OCI-LY1 (cell line): ENCODE results near the gene TNIP1.

Experiments
- H2AFZ ChIP-seq: fragments of 200-600 bp; sonication (generic), shearing (Covaris generic); 2 replicates; pipeline ENCODE4 v1.6.0; 2014; ENCODE audit warnings: antibody characterized with exemption, mild to moderate bottlenecking, low read length
- H3F3A ChIP-seq: fragments of 200-600 bp; sonication (generic), shearing (Covaris generic); 2 replicates; pipeline ENCODE4 v1.6.0; 2014; ENCODE audit warnings: mild to moderate bottlenecking, antibody characterized with exemption, low read length, moderate library complexity; ENCODE audit not compliant: insufficient read depth
- H3K27ac ChIP-seq: fragments of 200-600 bp; sonication (generic); 2 replicates; pipeline ENCODE4 v1.5.1; 2014; ENCODE audit warnings: low read length, mixed run types, mild to moderate bottlenecking, low read depth; ENCODE audit not compliant: poor library complexity, severe bottlenecking
- H3K27me3 ChIP-seq: fragments of 200-600 bp; sonication (generic); 2 replicates; pipeline ENCODE4 v1.6.0; 2014; ENCODE audit warnings: antibody characterized with exemption, mild to moderate bottlenecking, low read length, moderate library complexity; ENCODE audit not compliant: insufficient read depth
- H3K36me3 ChIP-seq: fragments of 200-600 bp; sonication (generic); 2 replicates; pipeline ENCODE4 v1.6.1; 2014; ENCODE audit warnings: mild to moderate bottlenecking, antibody characterized with exemption, low read length, moderate library complexity, mixed read lengths; ENCODE audit not compliant: insufficient read depth
- H3K4me1 ChIP-seq: fragments of 200-600 bp; sonication (generic); 2 replicates; pipeline ENCODE4 v1.5.1; 2014; ENCODE audit warnings: mild to moderate bottlenecking, low read length, moderate library complexity; ENCODE audit not compliant: insufficient read depth, severe bottlenecking
- H3K4me2 ChIP-seq: fragments of 200-600 bp; sonication (generic), shearing (Covaris generic); 2 replicates; pipeline ENCODE4 v1.6.1; 2014; ENCODE audit warnings: low read length
- H3K4me3 ChIP-seq: fragments of 200-600 bp; sonication (generic); 2 replicates; pipeline ENCODE4 v1.5.1; 2014; ENCODE audit warnings: low read length, low read depth, mild to moderate bottlenecking, mixed read lengths; ENCODE audit not compliant: poor library complexity, severe bottlenecking
- H3K79me2 ChIP-seq: fragments of 200-600 bp; shearing (Covaris generic); 2 replicates; pipeline ENCODE4 v1.6.1; 2016; ENCODE audit warnings: mixed run types, low read length, mixed read lengths; ENCODE audit not compliant: insufficient read depth
- H3K9ac ChIP-seq: fragments of 200-600 bp; sonication (generic), shearing (Covaris generic); 2 replicates; pipeline ENCODE4 v1.6.1; 2014; ENCODE audit warnings: mild to moderate bottlenecking, low read length, mixed read lengths
- H3K9me2 ChIP-seq: fragments of 200-600 bp; sonication (generic), shearing (Covaris generic); 2 replicates; pipeline ENCODE4 v1.6.1; 2014; ENCODE audit warnings: low read depth, mild to moderate bottlenecking, low read length, mixed read lengths
- H3K9me3 ChIP-seq: fragments of 200-600 bp; shearing (Covaris generic); 2 replicates; pipeline ENCODE4 v1.6.1; 2014; ENCODE audit warnings: low read length, mixed read lengths
- H4K20me1 ChIP-seq: fragments of 200-600 bp; sonication (generic), shearing (Covaris generic); 2 replicates; pipeline ENCODE4 v1.6.0; 2016; ENCODE audit warnings: mild to moderate bottlenecking, low read length; ENCODE audit not compliant: insufficient read depth
- EZH2 ChIP-seq: fragments of 200-600 bp; sonication (generic), shearing (Covaris generic); IDR thresholded peaks from 2 replicates; pipeline ENCODE4 v1.8.0; 2017; ENCODE audit warnings: borderline replicate concordance, mixed run types, mild to moderate bottlenecking, antibody characterized with exemption, low read length, moderate library complexity, mixed read lengths
- TF ChIP-seq, protein P1 (sequence below): fragments of 200-600 bp; sonication (generic), shearing (Covaris generic); IDR thresholded peaks from 2 replicates; pipeline ENCODE4 v1.5.1; 2017; ENCODE audit warnings: mild to moderate bottlenecking, antibody characterized with exemption, low read length, moderate library complexity, mixed read lengths

The TNIP1 gene

DNA sequence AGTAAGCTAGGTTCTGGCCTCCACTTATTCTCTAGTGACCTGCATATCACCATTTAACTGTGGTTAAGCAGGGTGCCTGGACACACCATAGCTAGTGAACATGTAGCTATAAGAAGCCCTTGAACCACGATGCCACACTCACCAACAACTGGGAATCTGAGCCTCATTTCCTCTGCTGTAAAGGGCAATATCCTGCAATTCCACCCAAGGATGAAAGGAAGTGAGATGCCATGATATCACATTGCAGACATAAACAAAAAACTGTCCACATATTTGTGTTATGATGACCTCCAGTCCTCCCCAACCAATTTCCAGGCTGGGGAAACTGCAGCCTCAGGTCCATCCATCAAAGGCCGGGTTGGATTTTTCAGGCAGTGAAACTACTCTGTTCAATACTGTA lies 10.4 kb downstream of the TNIP1 start:
- no peak overlapping the region for H2AFZ ChIP-seq
- H4K20me1 ChIP-seq = no peaks in the 10 kb centered on the region
- H3K9me3 ChIP-seq = no peaks in the 10 kb centered on the region
- H3K4me1 ChIP-seq = peaks cover 74% of the 10 kb centered on the region
- TF ChIP-seq, protein P1, sequence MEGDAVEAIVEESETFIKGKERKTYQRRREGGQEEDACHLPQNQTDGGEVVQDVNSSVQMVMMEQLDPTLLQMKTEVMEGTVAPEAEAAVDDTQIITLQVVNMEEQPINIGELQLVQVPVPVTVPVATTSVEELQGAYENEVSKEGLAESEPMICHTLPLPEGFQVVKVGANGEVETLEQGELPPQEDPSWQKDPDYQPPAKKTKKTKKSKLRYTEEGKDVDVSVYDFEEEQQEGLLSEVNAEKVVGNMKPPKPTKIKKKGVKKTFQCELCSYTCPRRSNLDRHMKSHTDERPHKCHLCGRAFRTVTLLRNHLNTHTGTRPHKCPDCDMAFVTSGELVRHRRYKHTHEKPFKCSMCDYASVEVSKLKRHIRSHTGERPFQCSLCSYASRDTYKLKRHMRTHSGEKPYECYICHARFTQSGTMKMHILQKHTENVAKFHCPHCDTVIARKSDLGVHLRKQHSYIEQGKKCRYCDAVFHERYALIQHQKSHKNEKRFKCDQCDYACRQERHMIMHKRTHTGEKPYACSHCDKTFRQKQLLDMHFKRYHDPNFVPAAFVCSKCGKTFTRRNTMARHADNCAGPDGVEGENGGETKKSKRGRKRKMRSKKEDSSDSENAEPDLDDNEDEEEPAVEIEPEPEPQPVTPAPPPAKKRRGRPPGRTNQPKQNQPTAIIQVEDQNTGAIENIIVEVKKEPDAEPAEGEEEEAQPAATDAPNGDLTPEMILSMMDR = no peak
- no peak for TF ChIP-seq EZH2
- H3K36me3 ChIP-seq = peaks cover 62% of the 10 kb centered on the region
- peaks cover 82% of the 10 kb centered on the region for H3K79me2 ChIP-seq
- no peaks in the 10 kb centered on the region for H3K9me2 ChIP-seq
- H3K27me3 ChIP-seq = no peaks in the 10 kb centered on the region
- H3K4me2 ChIP-seq = peak overlapping the region; percentile 56; the same call in 1 of the 2 replicates
- no peaks in the 10 kb centered on the region for H3F3A ChIP-seq
- peak overlapping the region; percentile 3; the same call in 1 of the 2 replicates for H3K9ac ChIP-seq
- H3K27ac ChIP-seq = peak overlapping the region; percentile 94
- no peak overlapping the region for H3K4me3 ChIP-seq

- Histone ChIP-seq H3K27ac (peak overlapping the region; percentile 94), H3K4me1 (peaks cover 90% of the 10 kb centered on the region), H3K27me3 (no peaks in the 10 kb centered on the region), H3K9me3 (no peaks in the 10 kb centered on the region), H3K36me3 (peaks cover 61% of the 10 kb centered on the region), H3K4me3 (peak overlapping the region; percentile 17), H3K79me2 (peaks cover 70% of the 10 kb centered on the region), H2AFZ (no peak overlapping the region), H3F3A (no peaks in the 10 kb centered on the region), H4K20me1 (no peaks in the 10 kb centered on the region), H3K4me2 (peak overlapping the region; percentile 56), H3K9ac (peak overlapping the region; percentile 48; the same call in 1 of the 2 replicates), H3K9me2 (no peaks in the 10 kb centered on the region)
- TF ChIP-seq, protein P1 = no peak
- TF ChIP-seq EZH2 = no peak
These were observed 12.2 kb downstream of the TNIP1 start for GRCh38 chr5:151068433-151069197.

DNA sequence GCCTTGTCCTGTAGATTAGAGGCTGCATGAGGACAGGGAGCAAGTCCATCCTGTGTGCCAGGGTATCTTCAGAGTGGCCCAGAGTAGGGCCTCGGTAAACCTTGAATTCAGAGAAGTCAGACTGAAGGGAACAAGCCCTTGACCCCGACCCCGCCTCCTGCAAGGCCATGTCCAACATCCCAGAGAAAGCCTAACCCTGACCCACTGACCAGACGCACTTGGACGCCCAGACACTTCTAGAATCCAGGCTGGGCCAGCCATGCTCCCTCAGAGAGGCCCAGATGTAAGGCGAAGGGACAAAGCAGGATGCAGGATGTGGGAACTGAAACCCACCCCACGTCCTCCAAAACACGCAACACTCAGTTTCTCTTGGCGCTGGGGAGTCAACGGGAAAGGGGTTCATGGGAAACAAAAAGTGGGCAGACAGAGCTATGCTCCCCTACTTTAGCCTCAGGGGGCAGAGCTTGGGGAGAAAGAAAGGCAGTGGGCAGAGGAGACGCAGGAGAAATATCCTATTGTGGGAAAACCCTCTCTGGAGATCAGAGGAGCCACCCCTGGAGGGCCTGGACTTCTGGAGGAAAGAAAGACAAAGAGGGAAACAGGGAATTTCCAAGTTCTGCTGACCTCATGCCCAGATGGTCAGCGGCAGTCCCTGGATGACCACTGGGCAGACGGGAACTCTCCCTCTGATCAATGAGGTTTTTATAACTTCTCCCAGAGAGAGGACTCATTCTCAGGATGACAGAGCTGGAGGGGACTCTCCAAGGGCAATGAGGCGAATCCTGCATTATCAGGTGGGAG lies 13.0 kb downstream of the TNIP1 start:
- Histone ChIP-seq H4K20me1 (no peaks in the 10 kb centered on the region), H3K4me2 (peak overlapping the region; percentile 56; the same call in 1 of the 2 replicates), H3K36me3 (peaks cover 63% of the 10 kb centered on the region)

More for the DNA sequence above, 13.0 kb downstream of the TNIP1 start:
- Histone ChIP-seq H3K27me3 (no peaks in the 10 kb centered on the region), H3F3A (no peaks in the 10 kb centered on the region), H3K79me2 (peaks cover 63% of the 10 kb centered on the region), H3K9ac (peak overlapping the region; percentile 48; the same call in 1 of the 2 replicates), H3K27ac (peak overlapping the region; percentile 94), H2AFZ (no peak overlapping the region), H3K9me3 (no peaks in the 10 kb centered on the region), H3K4me3 (no peak overlapping the region), H3K4me1 (peaks cover 97% of the 10 kb centered on the region), H3K9me2 (no peaks in the 10 kb centered on the region)
- no peak for TF ChIP-seq EZH2
- TF ChIP-seq, protein P1 = no peak
